T-cell (primary cell): ENCODE results near the gene FAM117B. TPM values are rescaled to one million over a fixed set of nuclear protein-coding genes. Genes with fewer than 3 reads are reported as not detected.
"Not testable (repeated sequence)": the region's sequence is repeated elsewhere in the genome, so short reads cannot be mapped to it uniquely, and the experiment has no call there.

Source experiments
- ATAC-seq, 4 experiments: fragments of 200-7000 bp in 3 of 4; fragments of 150-1000 bp in 1 of 4; cut with Tn5 transposase; replicated peaks in 1 of 4; 1 replicate in 3 of 4; 2 replicates in 1 of 4; pipeline ENCODE4 v1.10.0; 2021; ENCODE audit warnings: moderate library complexity in 3 of 4, mild to moderate bottlenecking in 2 of 4, moderate number of reproducible peaks in 1 of 4
- CTCF ChIA-PET, 2 donors: fragments of 300-600 bp; sonication (Branson Sonifier 250); formaldehyde crosslinking; loops; one replicate each; lab custom pipeline; 2022; ENCODE audit warnings: antibody characterized with exemption in 2 of 2; lab: Charles Lee
- POLR2A ChIA-PET, 2 donors: fragments of 300-600 bp; sonication (Branson Sonifier 250); formaldehyde crosslinking; loops; one replicate each; lab custom pipeline; 2022; ENCODE audit warnings: antibody characterized with exemption in 2 of 2; lab: Charles Lee
- DNase-seq, 35 experiments: peaks; one replicate each; pipeline versions ENCODE4 v3.0.0 to v3.0.0-alpha.2; 2013 to 2023
- H3K27ac ChIP-seq: one replicate; pipeline ENCODE4 v1.5.1; 2013; ENCODE audit warnings: low read length
- H3K27me3 ChIP-seq, 2 experiments: replicated peaks in 1 of 2; 1 replicate in 1 of 2; 2 replicates in 1 of 2; pipeline versions ENCODE4 v1.6.1 to v1.7.0; 2013; ENCODE audit warnings: low read length in 1 of 2, mixed read lengths in 1 of 2; ENCODE audit not compliant: control insufficient read depth in 2 of 2, insufficient read depth in 2 of 2; ENCODE audit errors: extremely low read depth in 1 of 2
- H3K36me3 ChIP-seq, 2 donors: 1 replicate in 1 of 2; 2 replicates in 1 of 2; pipeline versions ENCODE4 v1.6.1 to v1.7.0; 2013; ENCODE audit warnings: low read length in 1 of 2; ENCODE audit not compliant: control insufficient read depth in 2 of 2, insufficient read depth in 1 of 2; ENCODE audit errors: extremely low read depth in 1 of 2
- H3K4me1 ChIP-seq, 2 experiments: 1 replicate in 1 of 2; 2 replicates in 1 of 2; pipeline versions ENCODE4 v1.6.1 to v1.7.0; 2013; ENCODE audit warnings: low read length in 2 of 2, mixed read lengths in 1 of 2; ENCODE audit not compliant: insufficient read depth in 2 of 2, control insufficient read depth in 1 of 2; ENCODE audit errors: extremely low read depth in 1 of 2
- H3K4me3 ChIP-seq, 2 donors: 1 replicate in 1 of 2; 2 replicates in 1 of 2; pipeline versions ENCODE4 v1.5.1 to v1.7.0; 2013; ENCODE audit warnings: mild to moderate bottlenecking in 2 of 2, low read length in 1 of 2, moderate library complexity in 1 of 2; ENCODE audit not compliant: control insufficient read depth in 1 of 2; ENCODE audit errors: extremely low read depth in 1 of 2
- H3K9me3 ChIP-seq: 2 replicates; pipeline ENCODE4 v1.7.0; 2013
- H3K27ac Mint-ChIP-seq, 2 donors: one replicate each; pipeline ENCODE4 v1.8.0; 2020 to 2021; ENCODE audit warnings: mild to moderate bottlenecking in 2 of 2, mixed read lengths in 2 of 2
- H3K27me3 Mint-ChIP-seq, 2 donors: one replicate each; pipeline ENCODE4 v1.8.0; 2021 to 2022; ENCODE audit warnings: mixed read lengths in 2 of 2
- H3K36me3 Mint-ChIP-seq: one replicate; pipeline ENCODE4 v1.8.0; 2021; ENCODE audit warnings: mixed read lengths
- H3K4me1 Mint-ChIP-seq, 3 donors: one replicate each; pipeline ENCODE4 v1.8.0; 2020 to 2022; ENCODE audit warnings: mixed read lengths in 3 of 3, mild to moderate bottlenecking in 1 of 3
- H3K4me3 Mint-ChIP-seq, 3 donors: one replicate each; pipeline ENCODE4 v1.8.0; 2020 to 2022; ENCODE audit warnings: mild to moderate bottlenecking in 3 of 3, mixed read lengths in 3 of 3, moderate library complexity in 3 of 3
- H3K9me3 Mint-ChIP-seq, 3 donors: one replicate each; pipeline ENCODE4 v1.8.0; 2020 to 2022; ENCODE audit warnings: mixed read lengths in 3 of 3
- WGBS: methylation state at CpG from one replicate; pipeline ENCODE4 v1.1.5; 2013; ENCODE audit warnings: missing lambda C conversion rate; ENCODE audit not compliant: insufficient coverage; 5-methylcytosine and 5-hydroxymethylcytosine counted together
- total RNA-seq, 35 experiments: library from RNA in 6 of 35; stranded (reverse) in 6 of 35; fragments of 120-200 nt in 1 of 35; gene quantifications; one replicate each; pipeline versions ENCODE4 v1.2.1 to v1.2.4 and lab custom pipeline; 2013 to 2026

The FAM117B gene
- total RNA-seq, 5 donors from 2014 or later (not counting 1 experiment from before 2014, with no cell fraction given): 23.6 to 44.0 (median 28.4) TPM

DNA sequence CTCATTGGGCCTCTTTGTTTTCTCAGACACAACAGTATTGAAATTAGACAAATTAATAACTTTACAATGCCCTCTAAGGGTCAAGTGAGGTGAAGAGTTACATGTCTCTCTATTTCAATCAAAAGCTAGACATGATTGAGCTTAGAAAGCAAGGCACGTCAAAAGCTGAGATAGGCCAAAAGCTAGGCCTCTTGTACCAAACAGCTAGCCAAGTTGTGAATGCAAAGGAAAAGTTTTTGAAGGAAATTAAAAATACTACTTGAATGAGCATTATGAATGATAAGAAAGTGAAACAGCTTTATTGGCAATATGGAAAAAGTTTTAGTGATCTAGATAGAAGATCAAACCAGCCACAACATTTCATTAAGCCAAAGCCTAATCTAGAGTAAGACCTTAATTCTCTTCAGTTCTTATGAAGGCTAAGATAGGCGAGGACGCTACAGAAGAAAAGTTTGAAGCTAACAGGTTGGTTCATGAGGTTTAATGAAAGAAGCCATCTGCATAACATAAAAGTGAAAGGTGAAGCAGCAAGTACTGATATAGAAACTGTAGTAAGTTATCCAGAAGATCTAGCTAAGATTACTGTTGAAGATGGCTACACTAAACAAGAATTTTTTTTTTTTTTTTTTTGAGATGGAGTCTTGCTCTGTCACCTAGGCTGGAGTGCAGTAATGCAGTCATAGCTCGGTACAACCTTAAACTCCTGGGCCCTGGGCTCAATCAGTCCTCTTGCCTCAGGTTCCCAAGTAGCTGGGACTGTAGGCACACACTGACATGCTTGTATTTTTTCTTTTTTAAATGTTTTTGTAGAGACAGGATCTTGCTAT lies 65.5 kb downstream of the FAM117B start:
- ChIA-PET CTCF (interaction anchor here (0.7 to 1.2 kb wide), 4 partner anchors 10 to 474 kb away, joined by 3 to 16 read pairs (median 6); no protein-coding TSS in a partner anchor), POLR2A (interaction anchor here in 1 of 2 donors (1.1 kb wide), 1 partner anchor 317 kb away, joined by 4 read pairs; no protein-coding TSS in a partner anchor)
- Histone ChIP-seq H3K27ac (no peak overlapping the region), H3K4me1 (peaks cover 7 to 17% of the 10 kb centered on the region in 2 experiments), H3K9me3 (no peaks in the 10 kb centered on the region), H3K27me3 (no peaks in the 10 kb centered on the region), H3K4me3 (no peak overlapping the region), H3K36me3 (peaks cover 7 to 15% of the 10 kb centered on the region in 2 donors)
- ATAC-seq (peak; percentile 23 to 48 (median 38)), DNase-seq (peak in 1 of 35 experiments; percentile 17)
- Mint-ChIP-seq H3K27me3 (no peaks in the 10 kb centered on the region), H3K4me3 (peak overlapping the region in 1 of 3 donors; percentile 48), H3K27ac (peak overlapping the region; percentile 15 to 88), H3K36me3 (peaks cover 22% of the 10 kb centered on the region), H3K4me1 (peaks cover 54 to 66% (median 63%) of the 10 kb centered on the region in 3 donors), H3K9me3 (no peaks in the 10 kb centered on the region)
- WGBS: 67% methylated on average over 1 of the region's 4 CpGs

DNA sequence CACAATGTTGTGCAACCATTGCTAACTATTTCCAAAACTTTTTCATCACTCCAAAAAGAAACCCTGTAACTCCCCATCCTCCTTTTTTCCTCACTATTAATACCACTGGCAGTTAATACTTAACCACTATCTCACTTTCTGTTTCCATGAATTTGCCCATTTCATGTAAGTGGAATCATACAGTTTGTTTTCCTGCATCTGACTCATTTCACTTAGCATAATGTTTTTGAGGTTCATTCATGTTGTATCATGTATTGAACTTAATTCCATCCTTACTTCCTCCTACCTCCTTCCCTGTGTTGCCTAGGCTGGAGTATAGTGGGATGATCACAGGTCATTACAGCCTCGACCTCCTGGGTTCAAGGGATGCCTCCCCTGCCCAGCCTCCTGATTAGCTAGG lies 68.3 kb downstream of the FAM117B start:
- Histone ChIP-seq H3K9me3 (no peaks in the 10 kb centered on the region), H3K4me1 (peaks cover 7 to 21% of the 10 kb centered on the region in 2 experiments), H3K27me3 (no peaks in the 10 kb centered on the region), H3K27ac (no peak overlapping the region), H3K4me3 (no peak overlapping the region), H3K36me3 (peaks cover 0 to 3% of the 10 kb centered on the region in 2 donors)
- Mint-ChIP-seq H3K27ac (peak overlapping the region in 1 of 2 donors; percentile 8), H3K27me3 (no peaks in the 10 kb centered on the region), H3K4me1 (peaks cover 61 to 68% (median 63%) of the 10 kb centered on the region in 3 donors), H3K36me3 (peaks cover 15% of the 10 kb centered on the region), H3K4me3 (no peak overlapping the region), H3K9me3 (no peaks in the 10 kb centered on the region)
- ATAC-seq (no peak), DNase-seq (no peak)
- CTCF ChIA-PET: no interaction called here
- POLR2A ChIA-PET: no interaction called here
- no CpG with 5 or more reads among the region's 1 CpG for WGBS

DNA sequence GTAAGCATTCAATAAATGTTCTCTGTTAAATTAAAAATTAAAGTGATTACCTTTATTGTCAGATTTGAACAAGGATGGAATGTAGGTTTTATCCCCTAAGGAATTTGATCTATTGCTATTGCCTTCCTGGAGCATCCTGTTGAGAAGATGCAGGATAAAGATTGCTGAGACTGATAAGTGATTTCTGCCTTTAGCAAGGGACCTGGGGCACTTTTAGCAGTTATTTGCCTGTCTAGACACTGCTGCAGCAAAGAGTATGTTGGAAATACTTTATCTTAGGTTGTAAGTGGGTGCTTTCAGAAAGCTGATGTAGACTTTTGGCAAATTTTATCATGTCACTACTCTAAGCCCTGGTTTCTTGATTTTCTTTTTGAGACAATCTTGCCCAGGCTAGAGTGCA lies 69.5 kb downstream of the FAM117B start:
- H3K27me3 ChIP-seq: no peaks in the 10 kb centered on the region
- Mint-ChIP-seq H3K4me1 (peaks cover 62 to 73% (median 71%) of the 10 kb centered on the region in 3 donors), H3K36me3 (peaks cover 18% of the 10 kb centered on the region), H3K27ac (peak overlapping the region in 1 of 2 donors; percentile 59), H3K9me3 (no peaks in the 10 kb centered on the region), H3K27me3 (no peaks in the 10 kb centered on the region), H3K4me3 (no peak overlapping the region)
- DNase-seq (no peak), ATAC-seq (no peak)
- no peak overlapping the region for H3K4me3 ChIP-seq
- H3K4me1 ChIP-seq: peaks cover 7 to 21% of the 10 kb centered on the region in 2 experiments
- ChIA-PET CTCF (no interaction called here), POLR2A (interaction anchor here in 1 of 2 donors (0.6 kb wide), 1 partner anchor 18 kb away, joined by 3 read pairs; no protein-coding TSS in a partner anchor)
- H3K36me3 ChIP-seq: peaks cover 0 to 3% of the 10 kb centered on the region in 2 donors
- no peaks in the 10 kb centered on the region for H3K9me3 ChIP-seq
- no peak overlapping the region for H3K27ac ChIP-seq

DNA sequence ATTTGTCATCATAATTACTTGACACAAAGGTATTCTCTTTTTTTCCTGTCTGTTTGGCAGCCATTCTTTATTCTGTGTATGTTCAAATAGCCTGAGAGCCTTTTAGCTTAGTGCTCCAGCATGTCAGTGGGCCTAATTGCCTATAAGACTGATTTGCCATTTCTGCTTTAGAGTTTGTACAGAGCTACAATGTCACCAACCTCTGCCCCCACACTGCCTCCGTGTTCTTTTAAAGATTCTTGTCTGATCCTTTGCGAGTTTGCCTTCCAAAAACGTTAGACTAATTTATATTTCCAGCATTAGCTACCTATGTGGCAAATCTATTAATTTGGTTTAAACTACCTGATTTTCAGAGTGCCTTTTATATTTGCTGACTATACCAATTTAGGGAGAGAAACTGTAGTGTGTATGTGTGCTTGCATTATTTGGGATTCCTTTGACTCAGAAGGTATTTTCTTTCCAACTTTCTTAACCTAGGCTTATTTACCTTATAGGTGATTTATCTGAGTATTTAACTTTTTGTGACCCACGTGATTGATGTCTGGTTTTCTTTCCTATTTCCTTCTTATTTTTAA lies 70.8 kb downstream of the FAM117B start:
- peaks cover 60 to 75% (median 70%) of the 10 kb centered on the region in 3 donors for H3K4me1 Mint-ChIP-seq

DNA sequence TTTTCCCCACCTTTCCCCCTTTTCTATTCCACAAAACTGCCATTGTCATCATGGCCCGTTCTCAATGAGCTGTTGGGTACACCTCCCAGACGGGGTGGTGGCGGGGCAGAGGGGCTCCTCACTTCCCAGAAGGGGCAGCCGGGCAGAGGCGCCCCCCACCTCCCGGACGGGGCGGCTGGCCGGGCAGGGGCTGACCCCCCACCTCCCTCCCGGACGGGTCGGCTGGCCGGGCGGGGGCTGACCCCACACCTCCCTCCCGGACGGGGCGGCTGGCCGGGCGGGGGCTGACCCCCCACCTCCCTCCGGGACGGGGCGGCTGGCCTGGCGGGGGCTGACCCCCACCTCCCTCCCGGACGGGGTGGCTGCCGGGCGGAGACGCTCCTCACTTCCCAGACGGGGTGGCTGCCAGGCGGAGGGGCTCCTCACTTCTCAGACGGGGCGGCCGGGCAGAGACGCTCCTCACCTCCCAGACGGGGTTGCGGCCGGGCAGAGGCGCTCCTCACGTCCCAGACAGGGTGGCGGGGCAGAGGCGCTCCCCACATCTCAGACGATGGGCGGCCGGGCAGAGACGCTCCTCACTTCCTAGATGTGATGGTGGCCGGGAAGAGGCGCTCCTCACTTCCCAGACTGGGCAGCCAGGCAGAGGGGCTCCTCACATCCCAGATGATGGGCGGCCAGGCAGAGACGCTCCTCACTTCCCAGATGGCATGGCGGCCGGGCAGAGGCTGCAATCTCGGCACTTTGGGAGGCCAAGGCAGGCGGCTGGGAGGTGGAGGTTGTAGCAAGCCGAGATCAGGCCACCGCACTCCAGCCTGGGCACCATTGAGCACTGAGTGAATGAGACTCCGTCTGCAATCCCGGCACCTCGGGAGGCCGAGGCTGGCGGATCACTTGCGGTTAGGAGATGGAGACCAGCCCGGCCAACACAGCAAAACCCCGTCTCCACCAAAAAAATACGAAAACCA lies 80.5 kb downstream of the FAM117B start:
- CTCF ChIA-PET: interaction anchor here in 1 of 2 donors (0.6 kb wide), 1 partner anchor 68 kb away, joined by 3 read pairs; no protein-coding TSS in a partner anchor
- H3K36me3 ChIP-seq, H3K27ac ChIP-seq, H3K9me3 ChIP-seq, DNase-seq, H3K27me3 Mint-ChIP-seq, POLR2A ChIA-PET, H3K4me3 ChIP-seq, ATAC-seq, H3K27ac Mint-ChIP-seq, H3K27me3 ChIP-seq: not testable (repeated sequence)
- peaks cover 39% of the 10 kb centered on the region for H3K36me3 Mint-ChIP-seq
- 95% methylated on average over 8 of the region's 64 CpGs for WGBS
- peaks cover 61 to 71% (median 63%) of the 10 kb centered on the region in 3 donors for H3K4me1 Mint-ChIP-seq
- peaks cover 5 to 33% (median 20%) of the 10 kb centered on the region in 3 donors for H3K9me3 Mint-ChIP-seq
- peaks cover 10 to 11% of the 10 kb centered on the region in 2 experiments for H3K4me1 ChIP-seq
- H3K4me3 Mint-ChIP-seq: peak overlapping the region in 1 of 3 donors; percentile 22

More for the DNA sequence above, 70.8 kb downstream of the FAM117B start:
- Mint-ChIP-seq H3K4me3 (peak overlapping the region in 1 of 3 donors; percentile 5), H3K9me3 (no peaks in the 10 kb centered on the region), H3K27me3 (no peaks in the 10 kb centered on the region), H3K36me3 (peaks cover 19% of the 10 kb centered on the region), H3K27ac (peak overlapping the region; percentile 71 to 83)
- WGBS: no CpG with 5 or more reads among the region's 4 CpGs
- no peak for DNase-seq
- Histone ChIP-seq H3K27ac (no peak overlapping the region), H3K9me3 (no peaks in the 10 kb centered on the region), H3K36me3 (peaks cover 0 to 3% of the 10 kb centered on the region in 2 donors), H3K27me3 (no peaks in the 10 kb centered on the region), H3K4me3 (no peak overlapping the region), H3K4me1 (peaks cover 6 to 13% of the 10 kb centered on the region in 2 experiments)
- POLR2A ChIA-PET: no interaction called here
- ATAC-seq: peak in 1 of 4 experiments; percentile 26
- CTCF ChIA-PET: interaction anchor here in 1 of 2 donors (0.6 kb wide), 1 partner anchor 131 kb away, joined by 13 read pairs; no protein-coding TSS in a partner anchor
